ENCODE data around the gene AHDC1. TPM values are rescaled to one million over a fixed set of nuclear protein-coding genes. Genes with fewer than 3 reads are reported as not detected.

Gene AHDC1
- polyA plus RNA-seq, 3 donors from 2014 or later, result 1.2 to 6.3 TPM; not detected in 1

GRCh38 chr1:27614625-27615344, 10.8 kb upstream of the AHDC1 start:
- peaks cover 8 to 15% (median 12%) of the 10 kb centered on the region in 3 donors for H3K27me3 Mint-ChIP-seq (ENCODE audit: low read depth in 3 of 3)
- DNase-seq, result no peak
- peaks cover 13 to 59% of the 10 kb centered on the region in 2 donors for H3K4me1 Mint-ChIP-seq
- H3K4me3 Mint-ChIP-seq, result peak overlapping the region in 3 of 5 donors; percentile 26 to 46 (median 35)
- no peaks in the 10 kb centered on the region for H3K9me3 Mint-ChIP-seq
- H3K27ac Mint-ChIP-seq, result peak overlapping the region; percentile 63 to 95 (median 89)
- peaks cover 31 to 65% (median 44%) of the 10 kb centered on the region in 3 donors for H3K36me3 Mint-ChIP-seq

GRCh38 chr1:27614043-27614624, 10.2 kb upstream of the AHDC1 start:
- H3K27ac Mint-ChIP-seq, result peak overlapping the region; percentile 38 to 91 (median 86)
- H3K9me3 Mint-ChIP-seq, result no peaks in the 10 kb centered on the region
- peaks cover 8 to 13% (median 12%) of the 10 kb centered on the region in 3 donors for H3K27me3 Mint-ChIP-seq (ENCODE audit: low read depth in 3 of 3)
- H3K4me1 Mint-ChIP-seq, result peaks cover 13 to 52% of the 10 kb centered on the region in 2 donors
- H3K36me3 Mint-ChIP-seq, result peaks cover 31 to 60% (median 39%) of the 10 kb centered on the region in 3 donors
- DNase-seq, result no peak
- H3K4me3 Mint-ChIP-seq, result peak overlapping the region in 2 of 5 donors; percentile 9 to 23

- H3K9me3 Mint-ChIP-seq, result no peaks in the 10 kb centered on the region
- H3K4me1 Mint-ChIP-seq, result peaks cover 13 to 41% of the 10 kb centered on the region in 2 donors
- peaks cover 2 to 8% (median 6%) of the 10 kb centered on the region in 3 donors for H3K27me3 Mint-ChIP-seq (ENCODE audit: low read depth in 3 of 3)
- peak overlapping the region in 5 of 6 donors; percentile 72 to 91 (median 89) for H3K27ac Mint-ChIP-seq
- peaks cover 27 to 49% (median 28%) of the 10 kb centered on the region in 3 donors for H3K36me3 Mint-ChIP-seq
- no peak for DNase-seq
- peak overlapping the region in 1 of 5 donors; percentile 62 for H3K4me3 Mint-ChIP-seq
These were observed 8.8 kb upstream of the AHDC1 start for GRCh38 chr1:27612718-27613117.

- H3K27me3 Mint-ChIP-seq (ENCODE audit: low read depth in 3 of 3), result peaks cover 2 to 11% (median 4%) of the 10 kb centered on the region in 3 donors
- no peaks in the 10 kb centered on the region for H3K9me3 Mint-ChIP-seq
- no peak for DNase-seq
- peaks cover 13 to 41% of the 10 kb centered on the region in 2 donors for H3K4me1 Mint-ChIP-seq
- H3K4me3 Mint-ChIP-seq, result peak overlapping the region in 3 of 5 donors; percentile 2 to 48 (median 9)
- H3K36me3 Mint-ChIP-seq, result peaks cover 20 to 39% (median 21%) of the 10 kb centered on the region in 3 donors
- peak overlapping the region in 5 of 6 donors; percentile 51 to 91 (median 78) for H3K27ac Mint-ChIP-seq
These were observed 7.5 kb upstream of the AHDC1 start for GRCh38 chr1:27611450-27611849.

GRCh38 chr1:27609618-27610240, 5.8 kb upstream of the AHDC1 start:
- Mint-ChIP-seq H3K9me3 (no peaks in the 10 kb centered on the region), H3K4me1 (peaks cover 13 to 37% of the 10 kb centered on the region in 2 donors), H3K4me3 (no peak overlapping the region), H3K36me3 (peaks cover 16 to 28% (median 17%) of the 10 kb centered on the region in 3 donors), H3K27me3 (ENCODE audit: low read depth in 3 of 3) (peaks cover 4 to 11% (median 6%) of the 10 kb centered on the region in 3 donors), H3K27ac (no peak overlapping the region)
- DNase-seq, result no peak

GRCh38 chr1:27609210-27609555, 5.2 kb upstream of the AHDC1 start:
- DNase-seq, result no peak
- peaks cover 4 to 11% (median 6%) of the 10 kb centered on the region in 3 donors for H3K27me3 Mint-ChIP-seq (ENCODE audit: low read depth in 3 of 3)
- no peak overlapping the region for H3K27ac Mint-ChIP-seq
- H3K36me3 Mint-ChIP-seq, result peaks cover 16 to 23% (median 16%) of the 10 kb centered on the region in 3 donors
- no peak overlapping the region for H3K4me3 Mint-ChIP-seq
- peaks cover 8 to 33% of the 10 kb centered on the region in 2 donors for H3K4me1 Mint-ChIP-seq
- no peaks in the 10 kb centered on the region for H3K9me3 Mint-ChIP-seq

GRCh38 chr1:27607239-27607804, 3.4 kb upstream of the AHDC1 start:
- Mint-ChIP-seq H3K27ac (peak overlapping the region in 2 of 6 donors; percentile 88 to 91), H3K27me3 (ENCODE audit: low read depth in 3 of 3) (peaks cover 5 to 21% (median 6%) of the 10 kb centered on the region in 3 donors), H3K4me1 (peaks cover 0 to 29% of the 10 kb centered on the region in 2 donors), H3K4me3 (peak overlapping the region; percentile 61 to 76 (median 68)), H3K36me3 (peaks cover 6 to 9% (median 7%) of the 10 kb centered on the region in 3 donors), H3K9me3 (no peaks in the 10 kb centered on the region)
- DNase-seq, result peak; percentile 65 to 80 (median 76)

GRCh38 chr1:27606708-27607238, 2.8 kb upstream of the AHDC1 start:
- H3K27ac Mint-ChIP-seq, result peak overlapping the region in 2 of 6 donors; percentile 88 to 91
- peaks cover under 1 to 4% (median 2%) of the 10 kb centered on the region in 3 donors for H3K36me3 Mint-ChIP-seq
- H3K4me1 Mint-ChIP-seq, result peaks cover 1 to 31% of the 10 kb centered on the region in 2 donors
- H3K9me3 Mint-ChIP-seq, result no peaks in the 10 kb centered on the region
- DNase-seq, result no peak
- peaks cover 5 to 21% (median 6%) of the 10 kb centered on the region in 3 donors for H3K27me3 Mint-ChIP-seq (ENCODE audit: low read depth in 3 of 3)
- peak overlapping the region; percentile 59 to 76 (median 66) for H3K4me3 Mint-ChIP-seq

- H3K27me3 Mint-ChIP-seq (ENCODE audit: low read depth in 3 of 3), result peaks cover 5 to 21% (median 6%) of the 10 kb centered on the region in 3 donors
- H3K4me3 Mint-ChIP-seq, result peak overlapping the region; percentile 59 to 93 (median 91)
- peak; percentile 59 to 62 (median 60) for DNase-seq
- peak overlapping the region in 3 of 6 donors; percentile 73 to 91 (median 88) for H3K27ac Mint-ChIP-seq
- H3K4me1 Mint-ChIP-seq, result peaks cover 8 to 38% of the 10 kb centered on the region in 2 donors
- no peaks in the 10 kb centered on the region for H3K36me3 Mint-ChIP-seq
- no peaks in the 10 kb centered on the region for H3K9me3 Mint-ChIP-seq
These were observed 2.1 kb upstream of the AHDC1 start for GRCh38 chr1:27605796-27606707.

GRCh38 chr1:27605300-27605766, 1.4 kb upstream of the AHDC1 start:
- Mint-ChIP-seq H3K4me1 (peaks cover 16 to 45% of the 10 kb centered on the region in 2 donors), H3K27me3 (ENCODE audit: low read depth in 3 of 3) (peaks cover 5 to 25% (median 6%) of the 10 kb centered on the region in 3 donors), H3K27ac (peak overlapping the region in 2 of 6 donors; percentile 56 to 67), H3K36me3 (no peaks in the 10 kb centered on the region), H3K4me3 (peak overlapping the region; percentile 40 to 93 (median 91)), H3K9me3 (no peaks in the 10 kb centered on the region)
- no peak for DNase-seq

- peak overlapping the region; percentile 88 to 94 (median 91) for H3K4me3 Mint-ChIP-seq
- no peaks in the 10 kb centered on the region for H3K9me3 Mint-ChIP-seq
- H3K27ac Mint-ChIP-seq, result peak overlapping the region; percentile 62 to 94 (median 76)
- H3K4me1 Mint-ChIP-seq, result peaks cover 22 to 51% of the 10 kb centered on the region in 2 donors
- DNase-seq, result no peak
- H3K36me3 Mint-ChIP-seq, result no peaks in the 10 kb centered on the region
- H3K27me3 Mint-ChIP-seq (ENCODE audit: low read depth in 3 of 3), result peaks cover 5 to 25% (median 6%) of the 10 kb centered on the region in 3 donors
These were observed 795 bp upstream of the AHDC1 start for GRCh38 chr1:27604579-27605299.

GRCh38 chr1:27603309-27603680, 649 bp downstream of the AHDC1 start:
- no peaks in the 10 kb centered on the region for H3K9me3 Mint-ChIP-seq
- peak overlapping the region; percentile 88 to 94 (median 91) for H3K4me3 Mint-ChIP-seq
- peaks cover 5 to 25% (median 6%) of the 10 kb centered on the region in 3 donors for H3K27me3 Mint-ChIP-seq (ENCODE audit: low read depth in 3 of 3)
- H3K27ac Mint-ChIP-seq, result peak overlapping the region; percentile 69 to 96 (median 94)
- H3K36me3 Mint-ChIP-seq, result no peaks in the 10 kb centered on the region
- peak; percentile 43 to 50 (median 49) for DNase-seq
- peaks cover 34 to 64% of the 10 kb centered on the region in 2 donors for H3K4me1 Mint-ChIP-seq

All from immature natural killer cell (primary cell).